HG03039 (cell line): ENCODE data around the gene PRRG1.
"Not testable (repeated sequence)": the region's sequence is repeated elsewhere in the genome, so short reads cannot be mapped to it uniquely, and the experiment has no call there.

Source experiments
- ATAC-seq: cut with Tn5 transposase; IDR thresholded peaks from one replicate; pipeline ENCODE4 v1.9.1; 2021; ENCODE audit warnings: mild to moderate bottlenecking, moderate library complexity; ENCODE audit not compliant: unreplicated experiment

Gene PRRG1

DNA sequence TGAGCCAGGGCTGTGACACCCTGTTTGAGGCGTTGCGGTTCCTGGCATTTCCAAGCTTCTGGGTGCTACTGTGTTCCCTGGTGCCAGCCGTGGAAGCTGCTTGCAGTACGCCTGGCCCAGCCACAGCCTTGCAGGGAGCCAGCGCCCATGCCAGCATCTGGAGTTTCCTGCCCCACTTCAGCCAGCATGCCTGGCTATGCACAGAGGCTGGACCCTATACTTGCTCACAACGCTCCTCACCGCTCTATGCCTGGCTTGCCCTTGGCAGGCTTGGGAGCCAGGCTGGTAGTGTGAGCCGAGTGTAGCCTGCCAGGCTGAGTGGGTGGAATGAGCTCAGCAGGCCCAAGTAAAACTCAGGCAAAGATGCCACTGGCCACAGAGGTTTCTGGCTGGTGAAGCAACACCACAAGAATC lies 22.4 kb downstream of the PRRG1 start:
- ATAC-seq, result no peak

DNA sequence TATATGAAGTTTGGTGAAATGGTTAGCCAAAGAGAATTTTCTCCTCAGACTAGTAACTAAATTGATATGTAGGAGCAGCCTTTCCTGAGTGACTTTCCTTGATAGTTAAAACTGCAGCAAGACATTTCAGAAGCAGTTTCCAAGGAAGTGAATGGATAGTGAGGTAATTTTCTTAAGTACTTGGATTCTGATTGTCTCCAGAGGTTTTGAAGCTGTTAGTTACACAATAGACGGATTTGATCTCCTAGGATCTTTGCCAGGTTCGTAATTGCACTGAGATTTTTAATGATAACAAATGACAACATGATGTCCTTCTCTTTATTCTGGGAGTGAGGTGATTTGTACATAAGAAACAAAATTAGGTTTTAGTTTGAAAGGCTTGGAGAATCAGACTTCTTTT lies 29.2 kb downstream of the PRRG1 start:
- ATAC-seq, result no peak

DNA sequence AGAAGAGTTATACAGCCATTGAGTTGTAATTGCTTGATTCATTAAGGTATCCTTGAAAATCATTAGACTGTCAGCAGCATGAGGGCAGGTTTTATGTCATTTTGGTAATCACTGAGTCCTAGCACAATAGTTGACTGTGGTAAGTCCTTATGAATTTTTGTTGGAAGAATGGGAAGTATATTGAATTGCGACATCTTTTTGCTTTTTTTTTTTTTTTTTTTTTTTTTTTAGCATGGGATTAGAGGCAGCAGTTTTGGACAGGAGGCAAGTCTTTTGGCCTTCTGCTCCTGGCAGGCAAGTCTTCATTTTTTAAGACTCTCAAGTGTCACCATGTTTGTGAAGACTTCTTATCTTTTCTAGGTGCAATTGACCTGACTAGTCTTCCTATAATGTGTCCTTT lies 29.7 kb downstream of the PRRG1 start:
- ATAC-seq, result no peak

DNA sequence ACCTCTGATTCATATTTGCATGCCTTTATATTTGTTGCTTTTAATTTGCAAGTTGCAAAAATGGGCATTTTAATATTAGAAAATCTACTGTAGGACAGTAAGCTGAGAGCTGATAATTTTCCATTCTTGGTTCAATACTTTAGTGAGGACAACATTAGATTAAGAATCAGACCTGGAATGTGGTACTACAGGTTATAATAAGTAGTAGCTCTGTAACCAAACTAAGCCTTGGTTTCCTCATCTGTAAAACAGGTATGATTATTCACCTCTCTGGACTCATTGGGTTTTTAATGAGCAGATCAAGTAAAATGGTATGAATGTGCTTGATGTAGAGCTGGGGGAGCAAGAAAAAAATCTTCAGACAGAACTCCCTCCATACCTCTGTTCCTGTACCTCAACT lies 31.1 kb downstream of the PRRG1 start:
- no peak for ATAC-seq

DNA sequence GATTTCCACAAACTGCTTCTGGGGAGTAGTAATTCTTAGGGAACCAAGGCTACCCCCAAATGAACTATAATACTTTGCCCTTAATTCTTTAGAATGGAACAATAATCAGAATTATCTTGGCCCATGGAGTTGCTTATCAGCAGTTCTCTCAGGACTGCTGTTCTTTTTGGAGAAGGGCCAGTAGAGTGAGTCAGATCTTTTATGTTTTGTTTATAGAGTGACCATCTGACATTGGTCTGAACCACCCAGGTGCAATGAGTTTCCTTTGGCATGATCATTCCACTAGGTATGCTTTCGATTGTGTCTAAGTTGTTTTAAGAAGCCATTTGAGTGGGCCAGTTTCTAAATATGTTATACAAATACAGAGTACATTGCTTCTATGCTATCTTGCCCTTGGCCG lies 31.8 kb downstream of the PRRG1 start:
- ATAC-seq, result no peak

DNA sequence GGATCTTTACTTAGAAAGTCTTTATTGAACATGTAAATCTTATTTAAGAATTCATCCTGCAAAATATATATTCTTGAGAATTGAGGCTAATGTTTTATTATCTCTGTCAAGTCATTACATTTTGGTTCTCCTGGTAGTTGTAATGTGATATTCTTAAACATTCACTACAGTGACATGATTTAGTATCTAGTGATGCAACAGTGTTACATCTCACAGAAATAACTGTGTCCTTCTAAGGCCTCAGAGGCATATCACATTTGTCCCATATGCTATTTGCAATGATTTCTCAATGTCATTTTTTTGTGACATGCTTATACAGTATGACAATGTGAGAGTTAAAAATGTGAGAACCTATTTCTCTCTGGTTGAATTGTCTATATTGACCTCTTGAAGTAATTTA lies 34.1 kb downstream of the PRRG1 start:
- no peak for ATAC-seq

DNA sequence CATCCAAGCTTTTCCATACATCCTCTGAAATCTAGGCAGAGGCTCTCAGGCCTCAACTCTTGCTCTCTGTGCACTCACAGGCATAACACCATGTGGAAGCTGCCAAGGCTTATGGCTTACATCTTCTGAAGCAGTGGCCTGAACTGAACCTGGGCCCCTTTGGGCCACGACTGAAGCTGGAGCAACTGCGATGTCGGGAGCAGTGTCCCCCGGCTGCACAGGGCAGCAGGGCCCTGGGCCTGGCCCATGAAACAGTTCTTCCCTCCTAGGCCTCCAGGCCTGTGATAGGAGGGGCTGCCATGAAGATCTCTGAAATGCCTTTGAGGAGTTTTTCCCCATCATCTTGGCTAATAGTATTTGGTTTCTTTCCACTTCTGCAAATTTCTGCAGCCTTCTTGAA lies 39.2 kb downstream of the PRRG1 start:
- ATAC-seq, result no peak

DNA sequence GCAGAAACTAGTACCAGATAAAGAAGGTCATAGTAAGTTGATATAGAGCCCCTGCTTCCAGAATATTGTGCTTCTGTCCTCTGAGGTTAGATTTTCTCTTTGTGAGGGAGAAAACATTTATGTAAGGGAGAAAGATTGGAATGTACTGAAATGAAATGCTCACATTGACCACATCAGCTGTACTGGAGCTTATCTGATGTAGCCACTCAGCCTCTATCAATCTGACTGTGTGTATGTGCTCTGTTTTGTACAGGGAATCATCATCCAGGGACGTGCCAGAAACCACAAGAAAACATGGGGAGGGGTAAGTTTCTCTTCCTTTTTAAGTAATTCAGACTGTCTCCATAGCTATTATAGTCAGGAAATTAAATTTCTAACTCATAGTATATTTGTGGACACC lies 56.8 kb downstream of the PRRG1 start:
- no peak for ATAC-seq

DNA sequence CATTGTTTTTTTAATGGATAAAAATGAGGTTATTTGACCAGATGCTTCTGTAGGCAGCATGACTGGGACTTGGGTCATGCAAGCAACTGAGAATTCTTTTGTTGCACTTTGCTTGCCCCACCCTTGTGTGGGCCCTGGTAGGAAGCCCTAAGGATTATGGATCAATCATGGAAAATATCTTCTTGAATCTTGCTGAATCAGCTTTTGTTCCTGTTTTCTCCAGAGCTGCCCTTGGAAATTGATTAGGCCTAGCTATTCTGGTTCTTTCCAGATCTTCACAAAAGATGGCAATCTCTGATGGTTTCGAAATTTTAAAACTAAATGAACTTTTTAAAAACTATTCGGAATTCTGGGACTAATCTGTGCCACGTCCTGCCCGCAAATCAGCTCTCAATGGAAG lies 58.6 kb downstream of the PRRG1 start:
- no peak for ATAC-seq

DNA sequence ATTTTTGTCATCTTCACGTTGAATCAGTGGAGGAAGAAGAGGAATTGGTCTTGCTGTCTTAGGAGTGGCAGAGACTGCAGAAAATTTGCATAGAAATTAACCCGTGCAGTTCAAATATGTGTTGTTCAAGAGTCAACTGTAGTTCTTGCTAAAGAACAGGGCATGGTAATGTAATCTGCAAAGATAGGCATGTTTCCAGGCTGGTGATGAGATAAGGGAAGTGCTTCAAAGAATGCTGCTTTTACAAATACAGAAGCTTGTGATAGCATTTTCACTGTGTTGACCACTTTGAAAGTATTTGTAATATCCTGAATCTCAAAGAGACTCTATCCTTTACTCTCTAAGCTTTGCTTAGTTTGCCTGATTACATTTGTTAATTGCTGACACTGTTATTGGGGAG lies 60.1 kb downstream of the PRRG1 start:
- ATAC-seq, result no peak

DNA sequence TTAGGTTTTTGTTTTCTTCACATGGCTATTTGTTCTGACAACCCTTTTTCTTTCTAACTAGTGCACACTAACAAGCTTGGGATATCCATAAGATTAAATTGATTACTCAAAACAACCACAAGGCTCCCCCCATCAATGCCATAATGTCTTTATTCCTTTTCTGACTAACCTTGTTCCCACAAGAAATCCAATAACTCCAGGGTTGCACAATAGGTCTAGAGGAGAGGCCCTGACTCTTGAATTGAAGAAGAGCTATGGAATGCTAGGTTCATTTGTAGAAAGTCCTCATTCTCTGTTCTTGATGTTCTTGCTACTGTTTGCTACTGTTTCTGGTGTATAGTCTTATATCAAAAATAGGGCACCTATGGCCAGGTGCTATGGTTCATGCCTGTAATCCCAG lies 71.0 kb downstream of the PRRG1 start:
- no peak for ATAC-seq

DNA sequence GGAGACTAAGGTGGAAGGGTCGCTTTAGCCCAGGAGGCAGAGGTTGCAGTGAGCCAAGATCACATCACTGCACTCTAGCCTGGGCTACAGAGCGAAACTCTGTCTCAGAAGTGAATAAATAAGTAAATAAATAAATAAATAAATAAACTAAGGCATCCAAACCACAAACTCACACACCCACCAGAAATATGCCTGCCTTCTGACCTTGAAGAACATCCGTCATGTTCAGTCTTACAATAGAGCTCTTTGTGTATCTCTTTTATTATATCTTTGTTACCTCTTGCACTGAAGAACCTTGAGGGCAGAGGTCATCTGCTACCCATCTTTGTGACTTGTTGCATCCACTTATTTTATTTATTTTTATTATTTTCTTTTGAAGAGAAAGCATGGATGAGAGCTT lies 71.6 kb downstream of the PRRG1 start:
- ATAC-seq, result no peak

DNA sequence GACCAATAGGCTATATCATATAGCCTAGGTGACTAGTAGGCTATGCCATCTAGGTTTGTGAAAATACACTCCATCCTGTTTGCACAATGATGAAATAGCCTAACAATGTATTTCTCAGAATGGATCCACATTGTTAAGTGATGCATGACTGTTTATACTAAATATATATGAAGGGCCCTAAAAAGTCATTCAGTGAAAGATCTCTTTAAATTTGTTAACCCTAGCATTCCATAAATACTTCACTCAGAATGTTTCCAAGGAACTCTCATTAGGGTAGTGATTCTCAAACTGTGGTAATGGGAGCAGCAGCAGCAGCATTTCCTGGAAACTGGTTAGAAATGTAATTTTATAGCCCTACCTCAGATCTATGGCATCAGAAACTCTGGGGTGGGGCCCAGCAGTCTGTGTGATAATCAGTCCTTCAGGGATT lies 74.9 kb downstream of the PRRG1 start:
- no peak for ATAC-seq

DNA sequence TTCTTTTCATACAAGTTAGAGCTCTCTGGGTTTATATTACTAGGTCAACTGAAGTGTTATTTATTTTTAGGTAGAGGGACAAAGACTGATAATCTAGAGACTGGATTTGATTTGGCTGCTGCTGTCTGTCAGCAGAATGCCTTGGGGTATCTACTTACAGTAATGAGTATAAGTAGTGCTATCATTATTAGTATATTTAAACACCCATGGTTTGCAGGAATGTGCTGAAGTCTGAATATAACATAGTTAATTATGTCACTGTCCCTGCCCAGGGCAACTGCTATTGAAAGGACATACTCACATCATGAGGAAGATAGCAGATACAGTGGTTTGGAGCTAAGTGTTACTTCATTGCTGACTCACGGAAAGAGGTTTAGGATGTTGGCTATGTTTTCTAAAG lies 76.2 kb downstream of the PRRG1 start:
- ATAC-seq, result no peak

DNA sequence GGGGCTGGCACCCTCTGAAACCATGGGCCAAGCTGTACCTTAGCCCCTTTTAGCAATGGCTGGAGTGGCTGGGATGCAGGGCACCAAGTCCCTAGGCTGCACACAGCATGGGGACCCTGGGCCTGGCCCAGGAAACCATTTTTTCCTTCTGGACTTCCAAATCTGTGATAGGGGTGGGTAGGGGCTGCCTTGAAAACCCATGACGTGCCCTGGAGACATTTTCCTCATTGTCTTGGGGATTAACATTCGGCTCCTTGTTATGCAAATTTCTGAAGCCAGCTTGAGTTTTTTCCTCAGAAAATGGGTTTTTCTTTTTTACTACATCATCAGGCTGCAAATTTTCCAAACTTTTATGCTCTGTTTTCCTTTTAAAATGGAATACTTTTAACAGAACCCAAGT lies 79.8 kb downstream of the PRRG1 start:
- not testable (repeated sequence) for ATAC-seq

DNA sequence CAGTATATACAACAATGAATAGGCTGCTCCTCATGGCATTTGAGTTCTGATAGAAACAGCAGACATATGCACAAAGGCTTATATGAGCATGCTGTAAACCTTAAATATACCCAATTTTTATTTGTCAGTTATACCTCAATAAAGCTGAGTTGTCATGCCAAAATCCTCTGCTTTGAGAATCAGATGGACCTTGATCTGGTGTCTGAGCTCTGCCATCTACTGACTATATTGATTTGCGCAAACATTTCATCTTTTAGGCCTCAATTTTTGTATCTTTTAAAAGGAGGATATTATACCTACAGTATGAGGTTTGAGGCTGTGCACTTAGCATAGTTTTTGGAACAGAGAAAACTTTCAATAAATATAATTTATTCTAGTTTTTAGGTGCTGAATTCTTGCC lies 85.2 kb downstream of the PRRG1 start:
- ATAC-seq, result no peak

DNA sequence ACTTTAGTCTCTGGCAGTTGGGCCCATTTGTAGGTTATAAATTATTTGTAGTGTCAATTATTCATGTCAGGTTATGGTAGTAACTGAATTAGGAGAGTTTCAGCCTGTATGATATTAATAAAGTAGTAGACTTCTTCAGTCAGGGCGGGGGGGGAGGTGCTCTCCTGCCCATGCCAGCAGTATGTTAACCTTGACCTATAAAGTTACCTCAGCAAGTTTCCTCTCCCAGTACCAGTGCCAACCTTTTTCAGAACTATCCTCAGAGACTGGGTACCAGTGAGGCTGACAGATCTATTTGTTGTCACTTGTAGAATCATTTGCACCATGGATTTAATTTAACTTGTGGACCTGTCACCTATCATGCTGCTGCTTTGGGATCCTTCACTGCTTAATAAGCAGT lies 88.0 kb downstream of the PRRG1 start:
- no peak for ATAC-seq

DNA sequence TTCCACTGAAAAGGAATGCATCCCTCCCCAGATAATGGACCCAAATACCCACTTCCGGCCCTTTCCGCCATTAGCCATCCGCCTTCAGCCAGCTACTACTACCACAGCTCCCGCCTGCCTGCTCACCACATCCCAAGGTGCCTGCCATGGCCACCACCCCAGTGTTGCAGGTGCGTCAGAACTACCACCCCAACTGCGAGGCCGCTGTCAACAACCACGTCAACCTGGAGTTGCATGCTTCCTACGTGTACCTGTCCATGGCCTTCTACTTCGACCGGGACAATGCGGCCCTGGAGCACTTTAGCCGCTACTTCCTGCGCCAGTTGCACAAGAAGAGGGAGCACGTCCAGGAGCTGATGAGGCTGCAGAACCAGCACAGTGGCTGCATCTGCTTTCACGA lies 92.2 kb downstream of the PRRG1 start:
- ATAC-seq, result no peak

DNA sequence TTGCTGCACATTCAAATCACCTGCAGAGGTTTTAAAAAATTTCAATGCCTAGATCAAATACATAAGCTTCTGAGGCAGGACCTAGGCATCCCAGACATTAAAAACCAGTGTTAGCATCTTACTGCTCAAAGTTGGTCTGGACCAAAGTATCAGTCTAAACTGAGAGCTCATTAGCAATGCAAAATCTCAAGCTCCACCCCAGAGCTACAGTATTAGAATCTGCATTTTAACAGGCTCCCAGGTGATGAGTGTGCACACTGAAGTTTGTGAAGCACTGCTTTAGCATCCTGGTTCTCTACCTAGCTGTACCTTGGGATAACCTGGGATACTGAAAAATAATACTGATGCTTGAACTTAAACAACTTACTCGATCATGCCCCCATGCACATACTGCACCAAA lies 96.0 kb downstream of the PRRG1 start:
- no peak for ATAC-seq

DNA sequence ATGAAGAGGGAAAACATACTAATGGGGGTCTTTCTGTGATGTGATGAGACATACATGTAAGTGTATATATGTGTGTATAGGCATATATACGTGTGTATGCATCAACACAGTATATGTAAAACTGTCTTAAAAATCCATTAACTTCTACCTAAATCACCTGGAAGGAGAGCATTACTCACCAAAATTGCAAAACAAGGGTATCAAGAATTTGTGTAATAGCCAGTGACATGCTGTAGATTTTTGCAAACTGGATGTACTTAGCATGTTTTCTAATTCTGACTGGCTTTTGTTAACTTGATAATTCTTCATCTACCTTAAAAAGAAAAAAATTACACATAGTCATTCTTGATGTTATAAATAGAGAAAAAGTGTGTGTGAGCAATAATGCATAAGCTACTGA lies 104.7 kb downstream of the PRRG1 start:
- no peak for ATAC-seq

DNA sequence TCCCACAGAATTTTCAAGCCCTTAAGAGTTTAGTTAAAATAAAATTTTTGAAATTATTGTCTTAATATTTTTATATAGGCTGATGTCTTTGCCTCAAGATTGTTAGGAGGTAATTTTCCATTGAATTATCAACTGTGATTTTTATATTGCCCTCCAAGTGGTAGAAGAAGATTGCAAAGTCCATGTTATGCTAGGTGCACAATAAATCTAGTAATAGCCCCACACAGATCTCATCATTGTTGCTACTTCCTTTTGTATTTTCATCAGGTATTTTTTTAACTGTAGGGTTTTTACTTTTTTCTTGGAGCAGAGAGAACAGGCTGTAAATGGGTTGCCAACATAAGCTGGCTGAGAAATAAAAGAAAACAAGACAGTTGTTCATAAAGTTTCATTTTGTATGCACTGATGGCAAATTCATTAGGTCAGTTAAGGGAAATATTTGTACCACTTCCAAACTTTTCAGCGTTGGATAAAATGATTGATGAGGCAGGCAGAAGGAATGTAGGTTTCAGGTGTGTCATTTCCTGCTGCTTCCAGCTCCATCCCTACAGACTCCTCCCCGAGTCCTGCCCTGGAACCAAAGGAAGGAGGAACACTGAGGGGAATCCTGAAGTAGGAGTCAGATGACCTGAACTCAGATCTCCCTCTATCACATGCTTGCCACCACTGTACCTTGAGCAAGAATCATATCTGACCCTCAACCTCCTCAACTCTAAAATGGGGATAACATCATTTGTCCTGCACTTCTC lies 105.5 kb downstream of the PRRG1 start:
- no peak for ATAC-seq

DNA sequence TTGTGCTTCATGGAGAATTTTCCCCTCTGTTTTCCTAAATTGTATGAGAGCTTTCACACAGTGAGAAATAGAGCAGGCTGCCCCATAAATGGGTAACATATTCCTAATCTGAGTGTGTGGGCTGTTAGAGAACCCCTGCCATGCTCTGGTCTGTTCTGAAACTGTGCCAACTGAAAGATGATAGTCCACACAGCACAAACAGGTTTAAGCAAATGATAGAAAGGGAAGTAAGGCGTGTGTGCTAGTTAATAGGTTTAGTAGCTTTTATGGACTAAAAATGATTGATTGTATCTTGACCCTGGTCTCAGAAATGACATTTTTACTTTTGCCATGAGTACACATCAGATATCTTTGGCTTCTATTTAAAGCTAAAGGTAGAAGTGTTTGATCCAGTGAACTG lies 106.2 kb downstream of the PRRG1 start:
- ATAC-seq, result no peak

DNA sequence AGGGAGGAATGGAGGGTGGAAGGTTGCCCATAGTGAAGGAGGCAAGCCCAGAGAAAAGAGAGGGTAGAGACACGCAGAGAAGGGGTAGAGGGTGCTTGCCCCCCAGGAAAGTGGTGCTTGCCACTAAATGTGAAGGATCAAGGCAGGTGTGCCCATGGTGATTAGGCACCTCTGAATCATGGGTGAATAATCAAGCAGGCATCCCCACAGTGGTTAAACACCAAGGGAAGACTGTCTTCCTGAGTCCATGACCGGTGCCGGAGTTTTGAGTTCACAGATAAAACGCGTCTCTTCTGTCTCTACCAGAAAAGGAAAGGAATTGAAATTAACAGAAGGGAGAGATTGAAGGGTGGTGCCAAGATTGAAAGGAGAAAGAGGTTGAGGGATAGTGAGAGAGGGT lies 111.1 kb downstream of the PRRG1 start:
- ATAC-seq, result not testable (repeated sequence)
